Ovary (tissue), 3 donors: ENCODE data around the gene FOXP1.

ENCODE experiments used
- POLR2A ChIP-seq: fragments of 450-650 bp; IDR thresholded peaks from one replicate; pipeline ENCODE4 v1.6.1; 2017; ENCODE audit warnings: antibody characterized with exemption, mild to moderate bottlenecking, moderate library complexity
- TF ChIP-seq, protein P1 (sequence below), 3 donors: fragments of 450-650 bp in 2 of 3; fragments of 200-600 bp in 1 of 3; IDR thresholded peaks; one replicate each; pipeline versions ENCODE4 v1.5.1 to v1.8.0; 2016 to 2022; ENCODE audit warnings: antibody characterized with exemption in 3 of 3, mild to moderate bottlenecking in 1 of 3
- donor health status: DM: no; HTN: no; CAD: no.

DNA sequence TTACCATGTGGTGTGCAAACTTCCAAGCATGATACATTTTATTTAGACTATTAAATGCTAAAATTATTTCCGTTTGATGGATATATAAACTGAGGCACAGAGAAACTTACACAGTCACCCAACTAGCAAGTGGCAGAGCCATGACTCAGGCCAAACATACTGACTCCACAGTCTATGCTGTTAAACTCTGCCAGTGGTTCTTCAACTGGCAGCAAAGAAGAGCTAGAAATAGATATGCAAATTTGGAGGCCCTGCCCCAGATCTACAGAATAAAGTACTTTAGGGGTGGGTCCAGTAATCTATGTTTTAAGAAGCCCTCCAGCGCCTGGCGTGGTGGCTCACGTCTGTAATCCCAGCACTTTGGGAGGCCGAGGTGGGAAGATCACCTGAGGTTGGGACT is 400.0 kb downstream of the FOXP1 start:
- TF ChIP-seq, protein P1, sequence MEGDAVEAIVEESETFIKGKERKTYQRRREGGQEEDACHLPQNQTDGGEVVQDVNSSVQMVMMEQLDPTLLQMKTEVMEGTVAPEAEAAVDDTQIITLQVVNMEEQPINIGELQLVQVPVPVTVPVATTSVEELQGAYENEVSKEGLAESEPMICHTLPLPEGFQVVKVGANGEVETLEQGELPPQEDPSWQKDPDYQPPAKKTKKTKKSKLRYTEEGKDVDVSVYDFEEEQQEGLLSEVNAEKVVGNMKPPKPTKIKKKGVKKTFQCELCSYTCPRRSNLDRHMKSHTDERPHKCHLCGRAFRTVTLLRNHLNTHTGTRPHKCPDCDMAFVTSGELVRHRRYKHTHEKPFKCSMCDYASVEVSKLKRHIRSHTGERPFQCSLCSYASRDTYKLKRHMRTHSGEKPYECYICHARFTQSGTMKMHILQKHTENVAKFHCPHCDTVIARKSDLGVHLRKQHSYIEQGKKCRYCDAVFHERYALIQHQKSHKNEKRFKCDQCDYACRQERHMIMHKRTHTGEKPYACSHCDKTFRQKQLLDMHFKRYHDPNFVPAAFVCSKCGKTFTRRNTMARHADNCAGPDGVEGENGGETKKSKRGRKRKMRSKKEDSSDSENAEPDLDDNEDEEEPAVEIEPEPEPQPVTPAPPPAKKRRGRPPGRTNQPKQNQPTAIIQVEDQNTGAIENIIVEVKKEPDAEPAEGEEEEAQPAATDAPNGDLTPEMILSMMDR (IDR thresholded peaks at IDR 0.05), result no peak
- TF ChIP-seq POLR2A, result no peak
